HG02588 (cell line): ENCODE measurements around the gene LIMCH1.
"Not testable (repeated sequence)": the region's sequence is repeated elsewhere in the genome, so short reads cannot be mapped to it uniquely, and the experiment has no call there.

Source experiments
- ATAC-seq: cut with Tn5 transposase; IDR thresholded peaks from one replicate; pipeline ENCODE4 v1.9.1; 2021; ENCODE audit warnings: mild to moderate bottlenecking, moderate library complexity; ENCODE audit not compliant: unreplicated experiment

LIMCH1 gene, protein sequence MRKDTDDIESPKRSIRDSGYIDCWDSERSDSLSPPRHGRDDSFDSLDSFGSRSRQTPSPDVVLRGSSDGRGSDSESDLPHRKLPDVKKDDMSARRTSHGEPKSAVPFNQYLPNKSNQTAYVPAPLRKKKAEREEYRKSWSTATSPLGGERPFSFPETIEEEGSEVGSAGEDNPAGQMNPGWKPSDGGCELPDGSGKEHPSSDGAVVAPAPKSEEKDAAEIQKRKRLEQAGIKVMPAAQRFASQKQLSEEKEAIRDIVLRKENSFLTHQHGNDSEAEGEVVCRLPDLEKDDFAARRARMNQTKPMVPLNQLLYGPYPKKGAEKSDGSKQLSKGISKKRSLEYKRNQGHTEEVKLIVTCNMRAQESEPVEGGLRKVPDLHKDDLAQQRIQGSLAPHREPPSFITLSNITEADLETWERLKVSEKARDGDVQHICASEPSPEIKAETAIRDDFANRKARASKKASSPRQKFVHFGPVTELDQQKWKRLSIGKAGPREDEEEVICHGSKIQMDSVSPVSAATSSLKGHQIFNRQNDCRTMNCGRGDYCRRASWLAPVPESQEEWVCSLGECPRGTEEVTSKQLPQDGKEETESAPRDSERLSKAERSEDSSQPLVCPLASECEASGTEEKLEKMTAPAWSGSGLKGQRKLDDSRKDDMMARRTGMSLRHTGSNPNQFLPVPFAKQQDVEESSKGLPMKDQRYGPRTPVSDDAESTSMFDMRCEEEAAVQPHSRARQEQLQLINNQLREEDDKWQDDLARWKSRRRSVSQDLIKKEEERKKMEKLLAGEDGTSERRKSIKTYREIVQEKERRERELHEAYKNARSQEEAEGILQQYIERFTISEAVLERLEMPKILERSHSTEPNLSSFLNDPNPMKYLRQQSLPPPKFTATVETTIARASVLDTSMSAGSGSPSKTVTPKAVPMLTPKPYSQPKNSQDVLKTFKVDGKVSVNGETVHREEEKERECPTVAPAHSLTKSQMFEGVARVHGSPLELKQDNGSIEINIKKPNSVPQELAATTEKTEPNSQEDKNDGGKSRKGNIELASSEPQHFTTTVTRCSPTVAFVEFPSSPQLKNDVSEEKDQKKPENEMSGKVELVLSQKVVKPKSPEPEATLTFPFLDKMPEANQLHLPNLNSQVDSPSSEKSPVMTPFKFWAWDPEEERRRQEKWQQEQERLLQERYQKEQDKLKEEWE (N-terminal part only)

DNA sequence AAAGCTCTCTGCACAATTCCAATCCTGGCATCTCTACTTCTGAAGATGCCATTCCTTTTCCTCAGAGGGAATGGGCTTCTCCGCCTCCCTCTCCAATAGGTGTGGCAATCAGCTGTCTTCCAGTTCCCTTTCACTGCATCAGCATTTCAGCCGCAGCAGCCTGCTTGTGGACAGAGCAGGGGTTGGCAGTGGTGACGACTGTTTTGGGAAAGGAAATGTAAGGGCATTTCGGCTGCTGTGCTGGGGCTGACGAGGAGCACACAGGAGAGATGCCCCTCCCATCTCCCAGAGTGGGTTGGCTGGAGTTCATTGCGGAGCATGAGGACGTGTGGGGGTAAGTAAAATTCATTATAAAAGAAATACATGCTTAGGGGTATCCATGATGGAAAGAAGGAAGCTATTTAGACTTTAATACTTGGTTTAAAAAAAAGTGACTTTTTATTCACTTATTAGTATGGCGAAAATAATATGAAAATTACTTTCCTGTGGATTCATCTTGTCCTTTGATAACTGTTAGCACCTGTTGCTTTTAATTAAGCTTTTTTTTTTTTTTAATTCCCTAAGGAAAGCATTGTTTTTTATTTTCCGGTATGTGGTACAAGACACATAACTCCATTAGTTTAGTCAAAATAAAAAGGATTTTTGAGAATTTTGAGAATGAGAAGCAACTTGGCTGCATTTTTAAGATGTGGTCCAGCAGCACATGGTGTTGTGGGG, at the start of gene LIMCH1:
Gene LIMCH1, plus strand, starts transcription at position 141 of the 717 bp plus-strand sequence. CDS start 67,839 bp downstream, outside the sequence.
- ATAC-seq: no peak

DNA sequence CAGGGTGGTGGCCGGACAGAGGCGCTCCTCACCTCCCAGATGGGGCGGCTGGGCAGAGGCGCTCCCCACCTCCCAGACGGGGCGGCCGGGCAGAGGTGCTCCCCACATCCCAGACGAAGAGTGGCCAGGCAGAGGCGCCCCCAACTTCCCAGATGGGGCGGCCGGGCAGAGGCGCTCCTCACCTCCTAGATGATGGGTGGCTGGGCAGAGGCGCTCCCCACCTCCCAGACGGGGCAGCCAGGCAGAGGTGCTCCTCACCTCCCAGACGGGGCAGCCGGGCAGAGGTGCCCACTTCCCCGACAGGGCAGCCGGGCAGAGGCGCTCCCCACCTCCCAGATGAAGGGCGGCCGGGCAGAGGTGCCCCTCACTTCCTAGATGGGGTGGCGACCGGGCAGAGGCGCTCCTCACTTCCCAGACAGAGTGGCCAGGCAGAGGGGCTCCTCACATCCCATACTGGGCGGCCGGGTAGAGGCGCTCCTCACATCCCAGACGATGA, 46.8 kb upstream of the LIMCH1 start:
- not testable (repeated sequence) for ATAC-seq

DNA sequence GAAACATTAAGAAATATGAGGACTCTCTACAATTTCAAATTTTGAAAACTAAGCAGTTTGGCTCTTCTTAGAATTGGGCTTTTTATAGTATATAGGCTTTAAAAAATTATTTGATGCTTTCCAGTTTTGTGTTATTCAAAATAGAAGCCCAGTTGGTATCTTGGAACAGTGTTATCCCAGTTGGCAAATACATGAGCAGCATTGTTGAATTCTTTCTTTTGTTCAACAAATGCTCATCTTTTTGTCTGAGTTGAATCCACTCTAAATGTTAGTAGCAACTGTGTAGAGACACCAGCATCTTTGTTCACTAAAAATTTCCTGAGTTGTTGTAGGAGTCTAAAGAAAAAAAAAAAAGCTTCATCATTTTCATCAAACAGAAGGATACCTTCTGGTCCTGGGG, 41.0 kb upstream of the LIMCH1 start:
- no peak for ATAC-seq

DNA sequence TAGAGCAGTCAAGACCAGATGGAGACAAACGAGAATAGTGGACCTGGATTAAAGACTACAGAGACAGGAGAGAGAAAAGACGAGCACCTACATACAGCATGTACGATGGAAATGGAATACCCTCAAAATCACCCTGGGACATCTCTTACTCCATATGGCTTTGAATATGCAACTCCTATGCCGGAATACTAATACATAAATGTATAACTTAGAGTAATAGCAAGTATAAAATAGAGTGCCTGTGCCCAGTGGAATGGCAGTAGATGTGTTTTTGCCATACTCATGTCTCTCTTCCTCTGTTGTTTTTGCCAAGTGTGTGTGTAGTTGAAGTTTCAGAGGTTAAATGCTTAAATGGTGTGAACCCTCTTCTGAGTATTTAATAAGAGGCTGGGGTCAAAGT, 39.8 kb upstream of the LIMCH1 start:
- no peak for ATAC-seq

DNA sequence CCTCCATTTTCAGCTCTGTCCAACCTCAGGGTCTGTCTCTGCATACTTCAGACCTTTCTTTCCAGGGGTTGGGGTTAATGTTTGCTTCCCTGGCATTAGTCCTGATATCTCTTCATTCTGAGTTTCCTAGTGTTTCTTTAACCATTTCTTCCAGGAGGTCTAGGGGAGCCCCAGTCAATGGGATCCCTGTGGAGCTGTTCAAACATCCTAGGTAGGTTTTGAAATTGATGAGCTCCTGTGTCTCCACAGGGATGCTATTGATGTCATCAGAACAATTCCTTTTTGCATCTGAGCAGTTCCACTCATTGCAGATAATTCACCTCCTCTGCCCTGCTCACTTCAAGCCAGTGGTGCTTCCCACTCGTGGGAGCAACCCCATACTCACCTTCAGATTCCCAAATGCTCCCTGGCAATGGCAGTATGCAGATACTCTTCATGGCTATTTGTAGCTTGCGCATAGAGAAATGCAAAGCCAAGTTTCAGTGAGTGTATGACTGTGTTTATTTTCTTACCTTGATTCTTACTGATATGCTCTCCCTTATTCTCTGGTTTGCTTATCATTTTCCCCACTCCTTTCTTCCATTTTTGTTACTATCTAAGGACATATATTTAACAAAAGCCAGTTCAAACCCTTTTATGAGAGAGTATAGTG, 33.7 kb upstream of the LIMCH1 start:
- ATAC-seq: no peak

DNA sequence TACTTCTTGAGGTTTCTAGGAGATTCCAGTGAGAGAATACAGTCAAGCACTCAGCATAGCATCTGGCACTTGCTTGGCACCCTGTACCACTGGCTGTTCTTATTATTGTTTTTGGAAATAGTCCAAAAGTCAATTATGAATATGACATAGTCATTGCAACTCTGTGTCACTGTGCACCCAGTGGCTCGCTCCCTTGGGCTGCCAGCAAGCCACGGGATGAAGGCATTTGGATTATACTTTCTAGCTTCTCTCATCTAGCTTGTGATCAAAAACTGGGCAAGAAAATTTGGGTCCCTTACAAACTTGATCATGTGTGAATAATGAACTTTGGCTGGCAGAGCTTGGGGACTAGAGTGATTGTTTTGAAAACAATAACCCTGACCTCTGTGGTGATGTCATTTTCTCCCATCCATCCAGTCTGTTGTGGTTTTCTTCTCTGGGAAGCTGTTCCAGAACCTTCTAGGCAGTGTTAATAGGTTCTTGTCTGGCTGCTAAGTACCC, 32.7 kb upstream of the LIMCH1 start:
- no peak for ATAC-seq

DNA sequence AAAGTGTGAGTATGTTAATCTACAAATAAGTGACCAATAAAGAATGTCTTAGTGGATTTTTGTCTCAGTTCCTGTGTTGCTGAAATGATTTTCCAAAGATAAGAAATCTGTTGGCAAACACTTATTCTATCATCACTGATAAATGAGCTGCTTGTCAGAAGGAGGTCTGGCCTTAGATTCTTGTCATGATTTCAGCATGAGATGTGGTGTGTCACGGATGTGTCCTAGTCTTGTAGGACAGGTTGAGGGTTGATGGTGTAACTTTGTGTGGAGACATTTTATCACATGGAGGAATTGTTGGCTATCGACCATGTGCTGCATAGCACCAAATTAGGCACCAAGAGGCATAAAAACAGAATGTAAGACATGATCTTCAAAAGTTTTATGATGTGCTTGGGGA, 31.8 kb upstream of the LIMCH1 start:
- ATAC-seq: no peak

DNA sequence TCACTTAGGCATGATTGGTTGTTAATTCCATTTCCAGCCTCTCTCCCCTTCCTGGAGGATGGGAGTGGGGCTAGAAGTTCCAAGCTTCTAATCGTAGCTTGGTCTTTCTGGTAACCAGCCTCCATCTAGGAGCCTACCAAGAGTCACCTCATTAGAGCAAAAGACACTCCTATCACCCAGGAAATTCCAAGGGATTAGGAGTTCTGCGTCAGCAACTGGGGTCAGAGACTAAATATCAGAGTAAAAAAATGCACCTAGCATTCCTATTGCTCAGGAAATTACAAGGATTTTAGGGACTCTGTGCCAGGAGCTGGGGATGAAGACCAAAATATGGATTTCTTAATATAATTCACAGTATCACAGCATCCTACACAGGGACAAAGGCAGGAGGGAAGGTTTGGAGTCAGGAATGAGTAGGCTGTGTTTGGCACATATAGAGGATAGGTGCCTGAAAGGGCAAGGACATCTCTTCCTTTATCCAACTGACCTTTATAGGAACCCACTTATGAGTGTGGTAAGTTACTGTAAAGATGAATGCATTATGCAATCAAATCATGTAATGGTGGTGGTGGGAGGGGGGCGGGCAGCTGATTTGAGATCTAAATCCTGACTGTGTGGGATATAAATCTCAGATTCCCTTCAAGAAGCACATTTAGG, 30.5 kb upstream of the LIMCH1 start:
- ATAC-seq: no peak

DNA sequence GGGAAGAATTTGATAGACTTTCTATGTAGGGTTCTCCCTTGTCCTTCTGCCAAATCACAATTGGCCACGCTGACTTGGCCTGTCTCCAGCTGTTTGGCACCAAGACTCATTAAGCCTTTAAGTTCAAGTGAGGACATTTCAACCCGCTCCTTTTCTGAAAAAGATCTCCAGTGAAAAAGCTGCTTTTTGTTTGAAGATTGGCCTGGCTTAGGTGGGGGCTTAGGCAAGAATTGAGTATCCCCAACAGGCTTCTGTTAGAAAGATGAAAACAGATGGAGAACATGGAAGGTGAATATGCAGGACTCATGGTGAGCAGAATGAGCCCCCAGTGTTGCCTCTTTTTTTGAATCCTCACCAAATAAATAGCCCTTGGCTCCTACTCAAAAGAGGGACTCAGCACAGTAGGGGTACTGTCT, 28.5 kb upstream of the LIMCH1 start:
- no peak for ATAC-seq

DNA sequence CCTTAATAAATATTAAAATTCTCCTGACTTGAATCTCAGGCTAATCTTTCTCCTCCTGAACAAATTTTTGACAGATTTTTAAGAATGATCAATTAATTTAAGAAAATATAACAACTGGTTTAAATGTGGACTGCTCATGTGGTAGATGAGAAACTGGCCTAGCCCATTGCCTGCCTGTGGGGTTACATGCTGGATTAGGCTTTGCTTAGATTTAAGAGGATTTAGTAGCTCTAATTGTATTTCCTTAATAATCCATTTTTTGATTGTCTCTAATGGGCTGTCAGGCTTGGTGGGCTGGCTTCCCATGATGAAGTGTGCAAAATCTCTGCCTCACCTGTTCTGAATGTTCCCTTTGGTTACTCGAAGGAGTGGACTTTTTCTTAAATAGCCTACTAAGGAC, 27.8 kb upstream of the LIMCH1 start:
- no peak for ATAC-seq

DNA sequence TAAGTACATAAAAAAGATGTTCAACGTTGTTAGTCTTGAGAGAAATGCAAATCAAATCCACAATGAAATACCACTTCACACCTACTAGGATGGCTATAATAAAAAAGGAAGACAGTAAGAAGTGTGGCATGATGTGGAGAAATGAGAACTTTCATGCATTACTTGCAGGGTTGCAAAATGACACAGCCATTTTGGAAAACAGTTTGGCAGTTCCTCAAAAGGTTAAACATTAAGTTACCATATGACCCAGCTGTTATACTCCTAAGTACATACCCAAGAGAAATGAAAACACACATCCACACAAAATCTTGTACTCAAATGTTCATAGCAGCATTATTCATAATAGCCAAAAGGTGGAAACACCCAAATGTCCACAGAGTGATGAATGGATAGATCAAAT, 25.8 kb upstream of the LIMCH1 start:
- ATAC-seq: no peak

DNA sequence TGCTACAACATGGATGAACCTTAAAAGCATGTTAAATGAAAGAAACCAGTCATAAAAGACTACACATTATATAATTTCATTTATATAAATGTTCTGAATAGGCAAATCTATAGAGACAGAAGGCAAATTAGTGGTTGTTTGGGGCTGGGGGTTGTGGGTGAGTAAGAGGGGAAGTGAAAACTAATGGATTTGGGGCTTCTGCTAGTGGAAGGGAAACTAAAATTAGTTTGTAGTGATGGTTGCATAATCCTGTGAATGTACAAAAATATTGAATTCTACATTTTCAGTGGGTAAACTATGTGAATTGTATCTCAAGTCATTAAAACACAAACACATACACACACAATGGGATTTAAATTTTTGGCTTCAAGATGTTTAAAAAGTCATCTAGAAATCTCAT, 25.4 kb upstream of the LIMCH1 start:
- no peak for ATAC-seq

DNA sequence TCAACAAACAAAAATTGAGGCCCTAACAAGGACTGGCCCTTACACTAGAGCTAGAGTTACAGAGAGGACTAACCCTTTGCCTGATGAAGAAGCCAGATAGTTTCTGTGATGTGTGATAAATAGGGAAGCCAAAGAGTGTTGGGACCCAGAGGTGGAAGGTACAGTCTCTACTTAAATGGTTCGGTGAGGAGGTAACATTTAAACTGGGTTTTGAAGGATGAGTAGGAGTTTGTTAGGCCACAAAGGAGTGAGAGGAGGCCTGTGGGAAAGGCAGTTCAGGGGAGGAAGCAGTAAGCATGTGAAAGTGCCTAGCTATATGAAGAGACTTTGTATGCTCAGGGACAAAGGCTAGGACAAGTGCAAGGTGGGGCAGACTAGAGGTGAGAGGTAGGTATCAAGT, 23.8 kb upstream of the LIMCH1 start:
- no peak for ATAC-seq

DNA sequence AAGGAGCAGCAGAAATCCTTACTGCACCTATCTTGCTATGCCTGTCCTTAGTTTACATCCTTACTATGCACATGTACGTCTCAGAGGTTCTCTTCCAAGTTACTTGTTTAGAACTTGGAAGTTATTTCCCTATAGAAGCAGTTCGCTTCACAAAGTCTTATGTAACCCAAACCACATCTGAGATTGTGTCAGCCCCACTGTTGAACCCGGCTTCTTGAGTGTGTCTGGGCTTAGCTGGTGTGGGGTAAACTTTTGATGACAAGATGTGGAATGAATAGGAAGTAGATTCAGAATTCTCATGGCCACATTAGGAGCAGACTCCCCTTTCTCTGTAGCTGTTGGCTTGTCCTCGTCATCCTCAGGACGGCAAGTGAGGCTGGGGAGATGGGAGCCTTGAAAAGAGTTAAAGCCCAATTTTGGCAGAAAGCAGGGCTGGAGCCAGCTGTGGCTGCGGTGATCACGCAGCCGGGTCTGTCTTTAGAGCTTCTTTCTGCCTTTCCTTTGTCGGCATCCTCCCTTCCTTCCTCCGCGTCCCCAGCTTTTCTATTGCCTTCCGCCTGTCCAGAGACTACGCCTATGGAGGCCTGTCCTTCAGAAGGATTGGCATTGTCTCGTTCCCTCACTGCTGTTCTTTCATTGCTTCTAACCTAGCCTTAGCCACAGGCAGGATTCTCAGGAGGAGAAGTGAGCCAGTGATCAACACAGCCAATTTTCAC, 23.0 kb upstream of the LIMCH1 start:
- no peak for ATAC-seq

DNA sequence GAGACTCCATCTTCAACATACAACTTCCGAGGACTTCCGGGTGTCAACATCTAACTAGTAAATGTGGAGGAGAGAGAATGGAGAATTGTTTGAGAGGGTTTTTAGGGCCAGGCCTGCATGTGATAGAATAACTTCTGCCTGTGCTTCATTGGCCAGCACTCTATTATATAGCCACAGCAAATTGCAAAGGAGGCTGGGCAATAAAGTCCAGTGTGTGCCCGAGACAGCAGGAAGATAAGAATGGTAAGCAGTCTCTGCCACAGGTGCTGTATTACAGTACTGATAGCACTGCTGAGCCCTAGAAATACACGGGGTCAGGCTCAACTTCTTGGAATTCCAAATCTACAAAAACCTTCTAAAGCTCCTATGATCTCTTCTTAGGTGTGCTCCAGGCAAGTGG, 20.8 kb upstream of the LIMCH1 start:
- ATAC-seq: no peak

DNA sequence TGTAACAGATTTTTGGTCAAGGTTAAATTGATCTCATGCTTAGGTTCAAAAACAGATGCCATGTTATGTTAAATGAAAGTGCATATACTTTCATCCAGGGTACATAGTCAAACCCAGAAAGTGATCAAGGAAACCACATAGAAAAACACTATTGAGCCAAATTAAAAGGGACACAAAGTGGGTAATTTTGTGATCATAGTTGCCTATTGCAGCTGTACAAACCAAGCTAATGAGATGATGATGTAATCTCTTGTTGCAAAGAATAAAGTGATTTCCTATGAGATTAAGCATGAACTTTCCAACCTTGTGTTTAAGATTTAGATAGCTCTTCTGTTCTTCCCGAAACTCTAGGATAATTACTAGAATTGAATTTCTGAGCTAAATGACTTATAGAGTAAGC, 20.2 kb upstream of the LIMCH1 start:
- no peak for ATAC-seq

DNA sequence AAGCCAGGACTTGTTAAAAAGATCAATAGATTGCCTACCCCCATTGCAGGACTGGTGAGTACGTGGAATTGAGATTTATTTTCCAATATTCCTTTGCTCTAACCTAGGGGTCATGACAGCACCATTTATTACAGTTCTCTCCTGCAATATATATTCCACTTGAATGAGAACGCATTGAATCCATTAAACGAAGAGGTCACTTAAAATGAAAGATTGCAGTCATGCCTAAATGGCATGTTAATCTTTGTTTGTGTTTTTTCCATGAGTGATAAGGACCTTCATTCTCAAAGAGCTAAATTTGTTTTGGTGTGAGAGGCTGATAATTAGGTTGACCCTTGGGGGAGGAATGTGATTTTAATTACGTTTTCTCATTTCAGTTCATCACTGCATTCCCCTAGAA, 13.5 kb upstream of the LIMCH1 start:
- no peak for ATAC-seq

DNA sequence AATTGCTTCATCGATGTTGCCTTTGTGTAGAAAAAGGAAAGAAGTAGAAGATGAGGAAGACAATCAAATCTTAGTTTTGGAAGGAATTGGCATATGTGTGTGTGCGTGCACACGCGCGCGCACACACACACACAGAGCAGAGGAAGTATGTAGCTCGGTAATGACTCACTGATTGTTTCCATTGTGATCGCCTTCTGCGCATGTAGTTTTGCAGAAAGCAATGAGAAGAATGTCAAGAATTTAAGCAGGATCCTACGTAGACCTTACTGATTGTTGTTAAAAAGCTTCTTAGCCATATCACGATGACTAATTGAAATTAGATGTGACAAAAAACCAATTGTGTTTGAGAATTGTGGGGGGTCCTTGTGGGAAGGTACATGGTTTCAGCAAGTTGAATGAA, 12.8 kb upstream of the LIMCH1 start:
- ATAC-seq: no peak

DNA sequence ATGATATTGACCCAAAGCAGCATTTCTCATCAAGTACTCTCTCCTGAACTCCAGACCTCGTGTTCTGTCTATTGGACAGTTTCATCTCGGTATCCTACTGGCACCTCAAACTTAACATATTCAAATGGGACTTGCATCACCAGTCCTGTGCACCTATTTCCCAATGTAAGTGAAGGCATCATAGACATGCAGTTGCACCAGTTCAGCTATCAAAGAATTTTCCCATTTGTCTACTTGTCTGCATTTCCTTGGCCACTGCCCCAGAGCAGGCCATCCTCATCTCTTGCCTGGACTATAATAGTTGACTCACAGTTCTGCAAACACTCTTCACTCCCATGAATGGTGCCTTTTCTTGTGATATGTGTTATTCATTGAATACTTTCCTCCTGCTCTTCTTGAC, 11.3 kb upstream of the LIMCH1 start:
- no peak for ATAC-seq
